Measurements from ENCODE around the gene MRPL33.

The MRPL33 gene

GRCh38 chr2:27809761-27810241 lies 38.3 kb downstream of the MRPL33 start:
- POLR2A ChIA-PET: no interaction called here
- CTCF ChIA-PET: interaction anchor here (1.9 kb wide), 1 partner anchor 55 kb away, joined by 6 read pairs; no protein-coding TSS in a partner anchor
- TF ChIP-seq, protein P1, sequence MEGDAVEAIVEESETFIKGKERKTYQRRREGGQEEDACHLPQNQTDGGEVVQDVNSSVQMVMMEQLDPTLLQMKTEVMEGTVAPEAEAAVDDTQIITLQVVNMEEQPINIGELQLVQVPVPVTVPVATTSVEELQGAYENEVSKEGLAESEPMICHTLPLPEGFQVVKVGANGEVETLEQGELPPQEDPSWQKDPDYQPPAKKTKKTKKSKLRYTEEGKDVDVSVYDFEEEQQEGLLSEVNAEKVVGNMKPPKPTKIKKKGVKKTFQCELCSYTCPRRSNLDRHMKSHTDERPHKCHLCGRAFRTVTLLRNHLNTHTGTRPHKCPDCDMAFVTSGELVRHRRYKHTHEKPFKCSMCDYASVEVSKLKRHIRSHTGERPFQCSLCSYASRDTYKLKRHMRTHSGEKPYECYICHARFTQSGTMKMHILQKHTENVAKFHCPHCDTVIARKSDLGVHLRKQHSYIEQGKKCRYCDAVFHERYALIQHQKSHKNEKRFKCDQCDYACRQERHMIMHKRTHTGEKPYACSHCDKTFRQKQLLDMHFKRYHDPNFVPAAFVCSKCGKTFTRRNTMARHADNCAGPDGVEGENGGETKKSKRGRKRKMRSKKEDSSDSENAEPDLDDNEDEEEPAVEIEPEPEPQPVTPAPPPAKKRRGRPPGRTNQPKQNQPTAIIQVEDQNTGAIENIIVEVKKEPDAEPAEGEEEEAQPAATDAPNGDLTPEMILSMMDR (IDR thresholded peaks at IDR 0.05; ENCODE audit: control extremely low read depth, extremely low read depth, low read depth, missing control alignments): no peak
- DNase-seq (ENCODE audit: extremely low spot score): no peak

DNA sequence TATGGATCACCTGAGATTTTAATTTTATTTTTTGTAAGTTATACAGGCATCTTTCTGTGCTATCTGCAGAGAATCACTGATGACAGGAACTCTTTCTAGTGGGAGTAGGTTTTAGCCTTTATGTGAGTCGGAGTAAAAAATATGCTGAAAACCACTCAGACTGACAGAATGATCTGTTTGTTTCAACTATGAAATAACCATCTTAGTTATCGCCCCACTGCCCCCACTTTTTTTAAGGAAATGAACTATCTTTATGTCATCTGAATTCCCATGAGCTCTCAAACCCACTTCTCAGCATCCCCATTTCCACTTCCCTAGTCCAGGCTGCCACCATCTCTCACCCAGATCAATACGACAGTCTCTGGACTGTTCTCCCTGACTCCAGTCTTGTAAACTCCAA lies 38.9 kb downstream of the MRPL33 start:
- no peak for DNase-seq (ENCODE audit: extremely low spot score)
- CTCF ChIA-PET: interaction anchor here (1.9 kb wide), 1 partner anchor 56 kb away, joined by 6 read pairs; no protein-coding TSS in a partner anchor
- POLR2A ChIA-PET: no interaction called here
- TF ChIP-seq, protein P1 (IDR thresholded peaks at IDR 0.05; ENCODE audit: control extremely low read depth, extremely low read depth, low read depth, missing control alignments): no peak

DNA sequence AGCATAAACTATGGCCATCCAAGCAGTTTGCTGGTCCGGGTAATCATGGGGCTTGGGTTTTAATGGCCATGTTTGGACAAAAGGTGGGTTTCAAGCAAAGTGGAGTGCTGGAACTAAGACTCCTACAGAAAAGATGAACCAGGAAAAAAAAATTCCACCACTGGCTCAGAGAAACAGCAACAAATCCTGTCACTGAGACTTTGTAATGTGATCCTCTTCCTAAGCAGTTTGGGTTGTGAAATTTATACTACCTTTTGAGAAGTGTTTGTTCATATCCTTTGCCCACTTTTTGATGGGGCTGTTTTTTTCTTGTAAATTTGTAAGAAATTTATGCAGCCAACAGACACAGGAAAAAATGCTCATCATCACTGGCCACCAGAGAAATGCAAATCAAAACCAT lies 40.2 kb downstream of the MRPL33 start:
- POLR2A ChIA-PET: no interaction called here
- TF ChIP-seq, protein P1 (IDR thresholded peaks at IDR 0.05; ENCODE audit: control extremely low read depth, extremely low read depth, low read depth, missing control alignments): no peak
- no peak for DNase-seq (ENCODE audit: extremely low spot score)
- CTCF ChIA-PET: no interaction called here

DNA sequence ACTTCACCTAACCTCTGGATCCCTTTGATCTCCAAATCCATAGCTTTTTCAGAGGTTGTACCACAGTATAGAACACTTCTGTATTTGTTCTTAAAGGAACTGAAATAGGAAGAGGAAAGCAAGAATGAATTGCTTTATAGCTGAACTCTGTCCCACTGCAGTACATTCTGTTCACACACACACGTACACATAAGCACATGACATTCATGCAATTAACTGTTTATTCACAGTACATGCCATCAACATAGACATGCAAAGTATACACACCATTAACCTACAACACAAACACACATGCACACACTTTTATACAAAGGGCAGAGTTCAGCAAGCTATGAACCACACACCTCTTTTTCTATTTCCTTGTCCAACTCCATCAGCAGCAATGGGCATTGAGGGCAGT lies 43.2 kb downstream of the MRPL33 start:
- ChIA-PET CTCF (interaction anchor here (1.6 kb wide), 1 partner anchor 10 kb away, joined by 3 read pairs; no protein-coding TSS in a partner anchor), POLR2A (no interaction called here)
- TF ChIP-seq, protein P1 (IDR thresholded peaks at IDR 0.05; ENCODE audit: control extremely low read depth, extremely low read depth, low read depth, missing control alignments): no peak
- no peak for DNase-seq (ENCODE audit: extremely low spot score)

- ChIA-PET POLR2A (no interaction called here), CTCF (interaction anchor here (0.9 to 1.1 kb wide), 2 partner anchors 12 to 17 kb away, joined by 3 to 5 read pairs; no protein-coding TSS in a partner anchor)
- no peak for DNase-seq (ENCODE audit: extremely low spot score)
- TF ChIP-seq, protein P1 (IDR thresholded peaks at IDR 0.05; ENCODE audit: control extremely low read depth, extremely low read depth, low read depth, missing control alignments): no peak
Measured at GRCh38 chr2:27815860-27816438, 44.4 kb downstream of the MRPL33 start.

GRCh38 chr2:27822049-27822448 lies 50.5 kb downstream of the MRPL33 start:
- TF ChIP-seq, protein P1 (IDR thresholded peaks at IDR 0.05; ENCODE audit: control extremely low read depth, extremely low read depth, low read depth, missing control alignments): no peak
- DNase-seq (ENCODE audit: extremely low spot score): no peak
- ChIA-PET CTCF (no interaction called here), POLR2A (no interaction called here)
